HEK293T (cell line): Measurements from ENCODE around the gene LENG8.

Experiments
- FOXM1 ChIP-seq: fragments of 450-650 bp; IDR thresholded peaks from 2 replicates; pipeline ENCODE4 v1.6.1; 2017; ENCODE audit warnings: mild to moderate bottlenecking, borderline replicate concordance
- SP1 ChIP-seq: fragments of 450-650 bp; IDR thresholded peaks from 2 replicates; pipeline ENCODE4 v1.6.1; 2017

GRCh38 chr19:54473071-54473891, 24.3 kb downstream of the LENG8 start, which contains the start of gene CDC42EP5:
- TF ChIP-seq FOXM1 (no peak), SP1 (no peak)
